GM12878 (cell line): ENCODE measurements around the gene VRK3. TPM values are rescaled to one million over a fixed set of nuclear protein-coding genes. Genes with fewer than 3 reads are reported as not detected.

Source experiments
- ATAC-seq: fragments of 200-7000 bp; cut with Tn5 transposase; 3 replicates; pipeline ENCODE4 v1.9.1; 2020; ENCODE audit warnings: mild to moderate bottlenecking, moderate library complexity
- BruUV-seq: library from RNA; stranded (reverse); fragments of 400-500 nt; replicated peaks from 2 replicates; lab custom pipeline; 2021; lab: Mats Ljungman, UMichigan
- CTCF ChIA-PET: fragments of 300-600 bp; sonication (Branson Sonifier 250); formaldehyde crosslinking; extraction: SDS; loops from one replicate; lab custom pipeline; 2021; ENCODE audit warnings: inconsistent platforms; lab: Yijun Ruan, JAX
- POLR2A ChIA-PET: fragments of 350-600 bp; formaldehyde crosslinking; extraction: SDS; loops from one replicate; lab custom pipeline; 2021; ENCODE audit warnings: inconsistent platforms; lab: Charles Lee
- RAD21 ChIA-PET: fragments of 300-600 bp; sonication (Branson Sonifier 250); formaldehyde crosslinking; loops from one replicate; lab custom pipeline; 2023; ENCODE audit warnings: antibody characterized with exemption; ENCODE audit not compliant: unreplicated experiment; lab: Charles Lee
- SMC1A ChIA-PET: fragments of 300-600 bp; sonication (Branson Sonifier 250); formaldehyde crosslinking; loops from one replicate; lab custom pipeline; 2023; ENCODE audit not compliant: unreplicated experiment, uncharacterized antibody; lab: Charles Lee
- DNase-seq: peaks from one replicate; pipeline ENCODE4 v3.0.0-alpha.2; 2011; ENCODE audit warnings: low read depth, low spot score
- FAIRE-seq: peaks from 3 replicates; lab custom pipeline; 2011; peaks lifted over from hg19 to GRCh38; lab: Jason Lieb, UNC
- H2AFZ ChIP-seq: 2 replicates; pipeline ENCODE4 v1.6.0; 2011; ENCODE audit warnings: low read depth, low read length, control low read depth; ENCODE audit not compliant: control insufficient read depth
- H3K27ac ChIP-seq: 2 replicates; pipeline ENCODE4 v1.5.1; 2011; ENCODE audit warnings: control low read depth; ENCODE audit not compliant: control insufficient read depth, insufficient read depth
- H3K27me3 ChIP-seq, 2 experiments: replicated peaks in 1 of 2; 2 replicates each; pipeline versions ENCODE4 v1.6.0 to v1.6.1; 2011; ENCODE audit warnings: low read length in 1 of 2; ENCODE audit not compliant: control insufficient read depth in 2 of 2, insufficient read depth in 2 of 2
- H3K36me3 ChIP-seq, 2 experiments: 2 replicates each; pipeline ENCODE4 v1.5.1; 2011; ENCODE audit warnings: low read length in 1 of 2; ENCODE audit not compliant: control insufficient read depth in 2 of 2, insufficient read depth in 2 of 2
- H3K4me1 ChIP-seq: 2 replicates; pipeline ENCODE4 v1.6.1; 2011; ENCODE audit warnings: mild to moderate bottlenecking, low read length, moderate library complexity, mixed read lengths; ENCODE audit not compliant: control insufficient read depth, insufficient read depth
- H3K4me2 ChIP-seq: 2 replicates; pipeline ENCODE4 v1.6.0; 2011; ENCODE audit warnings: control low read depth; ENCODE audit not compliant: control insufficient read depth, insufficient read depth
- H3K4me3 ChIP-seq: fragments of 200-600 bp; sonication (generic); 2 replicates; pipeline ENCODE4 v1.5.1; 2016
- H3K79me2 ChIP-seq: 2 replicates; pipeline ENCODE4 v1.6.0; 2011; ENCODE audit warnings: low read length; ENCODE audit not compliant: control insufficient read depth, insufficient read depth
- H3K9ac ChIP-seq: 2 replicates; pipeline ENCODE4 v1.8.0; 2011; ENCODE audit warnings: low read length, control low read depth, mixed read lengths; ENCODE audit not compliant: control insufficient read depth, insufficient read depth
- H3K9me3 ChIP-seq: replicated peaks from 3 replicates; pipeline ENCODE4 v1.5.1; 2011; ENCODE audit warnings: mild to moderate bottlenecking, low read length; ENCODE audit not compliant: control insufficient read depth, insufficient read depth
- H4K20me1 ChIP-seq: 2 replicates; pipeline ENCODE4 v1.6.0; 2011; ENCODE audit not compliant: control insufficient read depth, insufficient read depth
- MEF2A ChIP-seq: IDR thresholded peaks from 2 replicates; pipeline ENCODE4 v1.6.1; 2011; ENCODE audit warnings: low read depth, mild to moderate bottlenecking, low read length, moderate library complexity; ENCODE audit not compliant: insufficient read depth
- NFYA ChIP-seq: IDR thresholded peaks from 2 replicates; pipeline ENCODE4 v1.6.1; 2011; ENCODE audit warnings: low read depth, mild to moderate bottlenecking, low read length, improper control_type of control experiment, borderline replicate concordance
- POLR2A ChIP-seq: IDR thresholded peaks from 2 replicates; pipeline ENCODE4 v1.6.1; 2011; ENCODE audit warnings: low read depth, mild to moderate bottlenecking, low read length
- SMAD1 ChIP-seq: fragments of 450-650 bp; IDR thresholded peaks from 2 replicates; pipeline ENCODE4 v1.6.1; 2018; ENCODE audit warnings: mild to moderate bottlenecking, low read depth; ENCODE audit not compliant: partially characterized antibody
- WGBS: methylation state at CpG from one replicate; pipeline ENCODE4 v1.1.6; 2016; ENCODE audit warnings: low lambda C conversion rate; ENCODE audit not compliant: insufficient replicate concordance, insufficient coverage; ENCODE audit errors: missing lambda C conversion rate; 5-methylcytosine and 5-hydroxymethylcytosine counted together
- in situ Hi-C: fragments of 300-500 bp; cut with MboI; formaldehyde crosslinking; loops from 9 replicates; pipeline ENCODE4 v1.14.3; 2018; ENCODE audit warnings: mixed read lengths
- intact Hi-C: fragments of 100-400 bp; cut with micrococcal nuclease; formaldehyde crosslinking; loops from one replicate; pipeline ENCODE4 v1.14.2; 2022; ENCODE audit not compliant: unreplicated experiment
- polyA plus RNA-seq, 11 experiments: library from polyadenylated mRNA; depleted of rRNA in 4 of 11; unstranded in 6 of 11; stranded (reverse) in 5 of 11; fragments of >200 nt; fragmentation: Nextera tagmentation in 4 of 11; fragmentation: Illumina TruSeq in 1 of 11; extraction: Ambion mirVana in 4 of 11; extraction: Trizol in 1 of 11; gene quantifications; 1 replicate in 1 of 11; 2 replicates in 10 of 11; pipeline versions ENCODE4 v1.2.1 to v1.2.3, GENCODE V29; 2011 to 2016; ENCODE audit warnings: inconsistent platforms in 2 of 11, missing spikeins in 2 of 11, low read depth in 1 of 11
- total RNA-seq, 4 experiments: library from RNA; depleted of rRNA in 3 of 4; stranded (reverse); fragments of >200 nt in 3 of 4; fragmentation: Illumina TruSeq in 1 of 4; extraction: Trizol in 1 of 4; gene quantifications; 2 replicates each; pipeline versions ENCODE4 v1.2.1 to v1.2.3, GENCODE V29; 2013 to 2021
- TF ChIP-seq, protein P1 (sequence below): fragments of 450-650 bp; IDR thresholded peaks from 2 replicates; pipeline ENCODE4 v1.6.1; 2016; ENCODE audit warnings: mild to moderate bottlenecking

VRK3 gene
- total and polyA plus RNA-seq, 10 of the 15 experiments (the other 5 are each of a cell fraction or from before 2014, with no cell fraction given), result 17.3 to 61.9 (median 35.5) TPM

DNA sequence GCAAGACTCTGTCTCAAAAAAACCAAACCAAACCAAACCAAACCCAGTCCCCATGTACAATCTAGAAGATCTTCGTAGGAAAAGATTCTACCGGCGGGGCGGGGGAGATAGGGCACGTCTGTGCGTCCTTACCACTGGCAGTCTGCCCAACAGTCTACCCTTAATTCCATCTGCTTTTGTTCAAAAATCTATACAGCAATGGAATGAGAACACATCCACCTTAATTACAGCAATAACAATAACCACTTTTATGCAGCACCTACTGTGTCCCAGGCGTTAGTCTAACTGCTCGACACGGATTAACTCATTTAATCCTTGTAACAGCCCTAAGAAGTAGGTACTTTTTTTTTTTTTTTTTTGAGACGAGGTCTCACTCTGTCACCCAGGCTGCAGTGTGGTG, 98.7 kb downstream of the VRK3 start:
- Histone ChIP-seq H3K4me3 (peak overlapping the region; percentile 92; the same call in 1 of the 2 replicates), H3K9ac (no peak overlapping the region; the same call in 1 of the 2 replicates), H3K79me2 (peaks cover 95% of the 10 kb centered on the region), H3K4me2 (peak overlapping the region; percentile 97), H3K27me3 (no peaks in the 10 kb centered on the region), H3K4me1 (peaks cover 37% of the 10 kb centered on the region), H4K20me1 (no peaks in the 10 kb centered on the region), H3K36me3 (peaks cover 15 to 25% of the 10 kb centered on the region in 2 experiments; a peak in 3 of 4 replicates), H3K9me3 (no peaks in the 10 kb centered on the region), H3K27ac (no peak overlapping the region), H2AFZ (no peak overlapping the region)
- SMC1A ChIA-PET, result interaction anchor here (4.8 kb wide), 2 partner anchors 14 to 32 kb away, joined by 48 to 78 read pairs; partner anchors contain the start of gene IL4I1
- POLR2A ChIA-PET, result interaction anchor here (0.6 to 5.8 kb wide), 6 partner anchors 9 to 74 kb away, joined by 3 to 113 read pairs (median 10); partner anchors contain the start of gene IL4I1
- ATAC-seq, result no peak
- no peak for FAIRE-seq
- WGBS, result 97% methylated on average over 9 of the region's 10 CpGs
- BruUV-seq, result no TSS peak
- CTCF ChIA-PET, result interaction anchor here (1.8 to 2.6 kb wide), 2 partner anchors 9 to 18 kb away, joined by 5 to 19 read pairs; no protein-coding TSS in a partner anchor
- no peak for DNase-seq
- TF ChIP-seq POLR2A, result no peak
- no peak for TF ChIP-seq SMAD1
- no peak for TF ChIP-seq MEF2A
- TF ChIP-seq NFYA, result no peak
- TF ChIP-seq, protein P1, sequence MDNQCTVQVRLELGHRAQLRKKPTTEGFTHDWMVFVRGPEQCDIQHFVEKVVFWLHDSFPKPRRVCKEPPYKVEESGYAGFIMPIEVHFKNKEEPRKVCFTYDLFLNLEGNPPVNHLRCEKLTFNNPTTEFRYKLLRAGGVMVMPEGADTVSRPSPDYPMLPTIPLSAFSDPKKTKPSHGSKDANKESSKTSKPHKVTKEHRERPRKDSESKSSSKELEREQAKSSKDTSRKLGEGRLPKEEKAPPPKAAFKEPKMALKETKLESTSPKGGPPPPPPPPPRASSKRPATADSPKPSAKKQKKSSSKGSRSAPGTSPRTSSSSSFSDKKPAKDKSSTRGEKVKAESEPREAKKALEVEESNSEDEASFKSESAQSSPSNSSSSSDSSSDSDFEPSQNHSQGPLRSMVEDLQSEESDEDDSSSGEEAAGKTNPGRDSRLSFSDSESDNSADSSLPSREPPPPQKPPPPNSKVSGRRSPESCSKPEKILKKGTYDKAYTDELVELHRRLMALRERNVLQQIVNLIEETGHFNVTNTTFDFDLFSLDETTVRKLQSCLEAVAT, result 0 out of 2 replicates have a peak, but pooled peaks have one; percentile 45
- in situ Hi-C loops, result no loop called here
- RAD21 ChIA-PET, result interaction anchor here (3.1 to 5.0 kb wide), 3 partner anchors 14 to 36 kb away, joined by 10 to 66 read pairs (median 40); partner anchors contain the start of gene IL4I1
- intact Hi-C loops, result loop anchor here (5.0 kb wide), 1 partner anchor 49 kb away; the partner anchor contains the start of genes AKT1S1 and TBC1D17

Other genes starting within 250 kb of the VRK3 start
Only the 7 nearest of the 13 such genes appear.
- 3.5 and 3.6 TPM in 2 replicates for gene TBC1D17, start 147.7 kb downstream of the VRK3 start, total RNA-seq (2014; rRNA removed)
- 3.1 and 3.2 TPM in 2 replicates for gene TBC1D17, start 147.7 kb downstream of the VRK3 start, total RNA-seq (2014; rRNA removed; fragmentation: Illumina TruSeq; extraction: Trizol)
- 20.4 and 20.9 TPM in 2 replicates for gene TBC1D17, start 147.7 kb downstream of the VRK3 start, total RNA-seq (2021)
- 11.7 and 18.9 TPM in 2 replicates for gene TBC1D17, start 147.7 kb downstream of the VRK3 start, polyA plus RNA-seq (2011; rRNA removed)
- gene TBC1D17, start 147.7 kb downstream of the VRK3 start, polyA plus RNA-seq (2014; fragmentation: Illumina TruSeq; extraction: Trizol), result 8.6 and 10.9 TPM in 2 replicates
- under 1 TPM; 0.42 to 0.52 TPM for gene TBC1D17, start 147.7 kb downstream of the VRK3 start, polyA plus RNA-seq (2014; fragmentation: Nextera tagmentation; extraction: Ambion mirVana)
- 17.4 and 22.3 TPM in 2 replicates for gene TBC1D17, start 147.7 kb downstream of the VRK3 start, polyA plus RNA-seq (2014; rRNA removed)
- 10 to 100 TPM; 11.5 to 13.2 TPM for gene TBC1D17, start 147.7 kb downstream of the VRK3 start, polyA plus RNA-seq (2016; fragmentation: Nextera tagmentation; extraction: Ambion mirVana)
- gene IL4I1, start 128.5 kb downstream of the VRK3 start, total RNA-seq (2014; rRNA removed), result 39.1 and 51.0 TPM in 2 replicates
- gene IL4I1, start 128.5 kb downstream of the VRK3 start, total RNA-seq (2014; rRNA removed; fragmentation: Illumina TruSeq; extraction: Trizol), result 16.2 and 17.4 TPM in 2 replicates
- 80.0 and 82.6 TPM in 2 replicates for gene IL4I1, start 128.5 kb downstream of the VRK3 start, total RNA-seq (2021)
- gene IL4I1, start 128.5 kb downstream of the VRK3 start, polyA plus RNA-seq (2011; rRNA removed), result 37.4 and 83.8 TPM in 2 replicates
- 4.8 and 20.1 TPM in 2 replicates for gene IL4I1, start 128.5 kb downstream of the VRK3 start, polyA plus RNA-seq (2014; fragmentation: Illumina TruSeq; extraction: Trizol)
- under 1 TPM; 0.62 to 1.00 TPM for gene IL4I1, start 128.5 kb downstream of the VRK3 start, polyA plus RNA-seq (2014; fragmentation: Nextera tagmentation; extraction: Ambion mirVana)
- gene IL4I1, start 128.5 kb downstream of the VRK3 start, polyA plus RNA-seq (2014; rRNA removed), result 42.5 and 53.3 TPM in 2 replicates
- 10 to 100 TPM; 43.0 to 45.5 TPM for gene IL4I1, start 128.5 kb downstream of the VRK3 start, polyA plus RNA-seq (2016; fragmentation: Nextera tagmentation; extraction: Ambion mirVana)
- gene ATF5, start 96.2 kb downstream of the VRK3 start, total RNA-seq (2014; rRNA removed), result 24.8 and 29.0 TPM in 2 replicates
- 16.7 and 17.6 TPM in 2 replicates for gene ATF5, start 96.2 kb downstream of the VRK3 start, total RNA-seq (2014; rRNA removed; fragmentation: Illumina TruSeq; extraction: Trizol)
- gene ATF5, start 96.2 kb downstream of the VRK3 start, total RNA-seq (2021), result 82.1 and 83.1 TPM in 2 replicates
- 122 and 133 TPM in 2 replicates for gene ATF5, start 96.2 kb downstream of the VRK3 start, polyA plus RNA-seq (2011; rRNA removed)
- 38.1 and 41.1 TPM in 2 replicates for gene ATF5, start 96.2 kb downstream of the VRK3 start, polyA plus RNA-seq (2014; fragmentation: Illumina TruSeq; extraction: Trizol)
- 10 to 100 TPM in 1 of 2 experiments, 1 to 10 TPM in 1; 9.1 to 10.1 TPM for gene ATF5, start 96.2 kb downstream of the VRK3 start, polyA plus RNA-seq (2014; fragmentation: Nextera tagmentation; extraction: Ambion mirVana)
- 55.2 and 63.1 TPM in 2 replicates for gene ATF5, start 96.2 kb downstream of the VRK3 start, polyA plus RNA-seq (2014; rRNA removed)
- 10 to 100 TPM; 16.3 to 19.0 TPM for gene ATF5, start 96.2 kb downstream of the VRK3 start, polyA plus RNA-seq (2016; fragmentation: Nextera tagmentation; extraction: Ambion mirVana)
- 90.7 and 95.6 TPM in 2 replicates for gene NUP62, start 95.9 kb downstream of the VRK3 start, total RNA-seq (2014; rRNA removed)
- gene NUP62, start 95.9 kb downstream of the VRK3 start, total RNA-seq (2014; rRNA removed; fragmentation: Illumina TruSeq; extraction: Trizol), result 46.5 and 50.1 TPM in 2 replicates
- gene NUP62, start 95.9 kb downstream of the VRK3 start, total RNA-seq (2021), result 102 and 108 TPM in 2 replicates
- 13.7 and 35.5 TPM in 2 replicates for gene NUP62, start 95.9 kb downstream of the VRK3 start, polyA plus RNA-seq (2011; rRNA removed)
- 40.8 and 67.7 TPM in 2 replicates for gene NUP62, start 95.9 kb downstream of the VRK3 start, polyA plus RNA-seq (2014; fragmentation: Illumina TruSeq; extraction: Trizol)
- gene NUP62, start 95.9 kb downstream of the VRK3 start, polyA plus RNA-seq (2014; fragmentation: Nextera tagmentation; extraction: Ambion mirVana), result 10 to 100 TPM; 19.5 to 22.0 TPM
- gene NUP62, start 95.9 kb downstream of the VRK3 start, polyA plus RNA-seq (2014; rRNA removed), result 66.1 and 77.7 TPM in 2 replicates
- 100 to 1,000 TPM; 105 to 110 TPM for gene NUP62, start 95.9 kb downstream of the VRK3 start, polyA plus RNA-seq (2016; fragmentation: Nextera tagmentation; extraction: Ambion mirVana)
- gene SIGLEC11, start 64.2 kb downstream of the VRK3 start, total RNA-seq (2014; rRNA removed), result not detected in 2 replicates
- gene SIGLEC11, start 64.2 kb downstream of the VRK3 start, total RNA-seq (2014; rRNA removed; fragmentation: Illumina TruSeq; extraction: Trizol), result not detected in 2 replicates
- gene SIGLEC11, start 64.2 kb downstream of the VRK3 start, total RNA-seq (2021), result not detected in 2 replicates
- gene SIGLEC11, start 64.2 kb downstream of the VRK3 start, polyA plus RNA-seq (2011; rRNA removed), result not detected in 2 replicates
- not detected in 2 replicates for gene SIGLEC11, start 64.2 kb downstream of the VRK3 start, polyA plus RNA-seq (2014; fragmentation: Illumina TruSeq; extraction: Trizol)
- not detected for gene SIGLEC11, start 64.2 kb downstream of the VRK3 start, polyA plus RNA-seq (2014; fragmentation: Nextera tagmentation; extraction: Ambion mirVana)
- gene SIGLEC11, start 64.2 kb downstream of the VRK3 start, polyA plus RNA-seq (2014; rRNA removed), result not detected in 2 replicates
- gene SIGLEC11, start 64.2 kb downstream of the VRK3 start, polyA plus RNA-seq (2016; fragmentation: Nextera tagmentation; extraction: Ambion mirVana), result not detected
- 6.8 TPM in 2 replicates for gene ZNF473, start 633 bp upstream of the VRK3 start, total RNA-seq (2014; rRNA removed)
- gene ZNF473, start 633 bp upstream of the VRK3 start, total RNA-seq (2014; rRNA removed; fragmentation: Illumina TruSeq; extraction: Trizol), result 7.1 and 8.7 TPM in 2 replicates
- 10.0 and 10.2 TPM in 2 replicates for gene ZNF473, start 633 bp upstream of the VRK3 start, total RNA-seq (2021)
- 13.4 and 14.9 TPM in 2 replicates for gene ZNF473, start 633 bp upstream of the VRK3 start, polyA plus RNA-seq (2011; rRNA removed)
- 7.4 and 9.1 TPM in 2 replicates for gene ZNF473, start 633 bp upstream of the VRK3 start, polyA plus RNA-seq (2014; fragmentation: Illumina TruSeq; extraction: Trizol)
- gene ZNF473, start 633 bp upstream of the VRK3 start, polyA plus RNA-seq (2014; fragmentation: Nextera tagmentation; extraction: Ambion mirVana), result 1 to 10 TPM; 2.3 to 2.8 TPM
- 5.3 and 5.7 TPM in 2 replicates for gene ZNF473, start 633 bp upstream of the VRK3 start, polyA plus RNA-seq (2014; rRNA removed)
- 1 to 10 TPM; 5.7 TPM for gene ZNF473, start 633 bp upstream of the VRK3 start, polyA plus RNA-seq (2016; fragmentation: Nextera tagmentation; extraction: Ambion mirVana)
- gene IZUMO2, start 137.9 kb upstream of the VRK3 start, total RNA-seq (2014; rRNA removed), result not detected in 2 replicates
- gene IZUMO2, start 137.9 kb upstream of the VRK3 start, total RNA-seq (2014; rRNA removed; fragmentation: Illumina TruSeq; extraction: Trizol), result not detected in 2 replicates
- gene IZUMO2, start 137.9 kb upstream of the VRK3 start, total RNA-seq (2021), result not detected in 2 replicates
- 0.16 TPM in 1 of 2 replicates, not detected in the other for gene IZUMO2, start 137.9 kb upstream of the VRK3 start, polyA plus RNA-seq (2011; rRNA removed)
- gene IZUMO2, start 137.9 kb upstream of the VRK3 start, polyA plus RNA-seq (2014; fragmentation: Illumina TruSeq; extraction: Trizol), result not detected in 2 replicates
- not detected for gene IZUMO2, start 137.9 kb upstream of the VRK3 start, polyA plus RNA-seq (2014; fragmentation: Nextera tagmentation; extraction: Ambion mirVana)
- gene IZUMO2, start 137.9 kb upstream of the VRK3 start, polyA plus RNA-seq (2014; rRNA removed), result not detected in 2 replicates
- gene IZUMO2, start 137.9 kb upstream of the VRK3 start, polyA plus RNA-seq (2016; fragmentation: Nextera tagmentation; extraction: Ambion mirVana), result not detected